ENCODE data around the gene CDC42BPB. TPM values are rescaled to one million over a fixed set of nuclear protein-coding genes. Genes with fewer than 3 reads are reported as not detected.

CDC42BPB gene
- total RNA-seq, 2 experiments from 2014 or later: 6.6 to 7.6 TPM

DNA sequence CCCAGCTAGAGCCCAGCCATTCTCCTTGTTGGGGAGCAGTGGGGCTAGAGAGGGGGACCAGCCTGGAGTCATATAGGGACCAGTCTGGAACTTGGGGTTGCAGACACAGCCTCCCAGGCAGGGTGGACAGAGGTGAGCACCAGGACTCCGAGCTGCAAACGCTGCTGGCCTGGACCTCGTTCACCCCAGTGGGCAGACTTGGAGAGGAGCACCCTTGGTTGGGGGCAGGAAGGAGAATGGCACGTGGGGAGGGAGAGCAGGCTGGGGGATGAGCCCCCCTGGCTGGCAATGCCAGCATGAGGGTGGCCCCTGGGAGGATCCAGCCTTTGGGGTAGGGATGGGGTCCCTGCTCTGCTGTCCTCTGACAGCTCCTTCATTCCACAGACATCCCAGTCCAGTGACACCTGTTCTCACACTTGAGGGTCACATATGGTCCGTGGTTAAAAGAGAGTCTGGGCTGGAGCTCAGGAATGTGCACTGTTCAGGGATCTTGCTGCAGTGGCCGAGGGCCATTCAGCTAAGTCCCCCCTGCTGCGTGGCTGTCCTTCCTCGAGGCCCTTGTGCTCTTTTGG, 29.5 kb upstream of the CDC42BPB start:
- H3K27ac ChIP-seq (ENCODE audit: low read depth in 1 of 2, low read length in 2 of 2): no peak overlapping the region
- peaks cover 12 to 26% of the 10 kb centered on the region in 2 experiments for H3K27me3 ChIP-seq (ENCODE audit: control insufficient read depth in 1 of 2, insufficient read depth in 2 of 2, low read length in 2 of 2)
- intact Hi-C loops (cut with DNase I, micrococcal nuclease): loop anchor here in 1 of 2 experiments (5.0 kb wide), 1 partner anchor 485 kb away; no protein-coding TSS in a partner anchor
- Mint-ChIP-seq H3K27me3 (peaks cover 23% of the 10 kb centered on the region), H3K4me1 (ENCODE audit: low read depth) (no peaks in the 10 kb centered on the region), H3K36me3 (ENCODE audit: low read depth) (no peaks in the 10 kb centered on the region), H3K9me3 (no peaks in the 10 kb centered on the region), H3K27ac (no peak overlapping the region), H3K4me3 (no peak overlapping the region)
- ATAC-seq (ENCODE audit: poor library complexity) (no peak), DNase-seq (no peak)
- no peak overlapping the region for H3K4me3 ChIP-seq (ENCODE audit: low read length)
- H3K9me3 ChIP-seq (ENCODE audit: control insufficient read depth in 1 of 2, insufficient read depth in 1 of 2, low read length in 2 of 2): peaks cover 0 to 19% of the 10 kb centered on the region in 2 experiments
- TF ChIP-seq, protein P1, sequence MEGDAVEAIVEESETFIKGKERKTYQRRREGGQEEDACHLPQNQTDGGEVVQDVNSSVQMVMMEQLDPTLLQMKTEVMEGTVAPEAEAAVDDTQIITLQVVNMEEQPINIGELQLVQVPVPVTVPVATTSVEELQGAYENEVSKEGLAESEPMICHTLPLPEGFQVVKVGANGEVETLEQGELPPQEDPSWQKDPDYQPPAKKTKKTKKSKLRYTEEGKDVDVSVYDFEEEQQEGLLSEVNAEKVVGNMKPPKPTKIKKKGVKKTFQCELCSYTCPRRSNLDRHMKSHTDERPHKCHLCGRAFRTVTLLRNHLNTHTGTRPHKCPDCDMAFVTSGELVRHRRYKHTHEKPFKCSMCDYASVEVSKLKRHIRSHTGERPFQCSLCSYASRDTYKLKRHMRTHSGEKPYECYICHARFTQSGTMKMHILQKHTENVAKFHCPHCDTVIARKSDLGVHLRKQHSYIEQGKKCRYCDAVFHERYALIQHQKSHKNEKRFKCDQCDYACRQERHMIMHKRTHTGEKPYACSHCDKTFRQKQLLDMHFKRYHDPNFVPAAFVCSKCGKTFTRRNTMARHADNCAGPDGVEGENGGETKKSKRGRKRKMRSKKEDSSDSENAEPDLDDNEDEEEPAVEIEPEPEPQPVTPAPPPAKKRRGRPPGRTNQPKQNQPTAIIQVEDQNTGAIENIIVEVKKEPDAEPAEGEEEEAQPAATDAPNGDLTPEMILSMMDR (IDR thresholded peaks at IDR 0.05): no peak
- H3K4me1 ChIP-seq (ENCODE audit: insufficient read depth, low read length): peaks cover 13% of the 10 kb centered on the region
- no peaks in the 10 kb centered on the region for H3K36me3 ChIP-seq (ENCODE audit: insufficient read depth, low read length)
- CTCF ChIA-PET: interaction anchor here (1.4 kb wide), 1 partner anchor 18 kb away, joined by 3 read pairs; no protein-coding TSS in a partner anchor
- POLR2A ChIA-PET: interaction anchor here (1.0 kb wide), 1 partner anchor 18 kb away, joined by 3 read pairs; no protein-coding TSS in a partner anchor

DNA sequence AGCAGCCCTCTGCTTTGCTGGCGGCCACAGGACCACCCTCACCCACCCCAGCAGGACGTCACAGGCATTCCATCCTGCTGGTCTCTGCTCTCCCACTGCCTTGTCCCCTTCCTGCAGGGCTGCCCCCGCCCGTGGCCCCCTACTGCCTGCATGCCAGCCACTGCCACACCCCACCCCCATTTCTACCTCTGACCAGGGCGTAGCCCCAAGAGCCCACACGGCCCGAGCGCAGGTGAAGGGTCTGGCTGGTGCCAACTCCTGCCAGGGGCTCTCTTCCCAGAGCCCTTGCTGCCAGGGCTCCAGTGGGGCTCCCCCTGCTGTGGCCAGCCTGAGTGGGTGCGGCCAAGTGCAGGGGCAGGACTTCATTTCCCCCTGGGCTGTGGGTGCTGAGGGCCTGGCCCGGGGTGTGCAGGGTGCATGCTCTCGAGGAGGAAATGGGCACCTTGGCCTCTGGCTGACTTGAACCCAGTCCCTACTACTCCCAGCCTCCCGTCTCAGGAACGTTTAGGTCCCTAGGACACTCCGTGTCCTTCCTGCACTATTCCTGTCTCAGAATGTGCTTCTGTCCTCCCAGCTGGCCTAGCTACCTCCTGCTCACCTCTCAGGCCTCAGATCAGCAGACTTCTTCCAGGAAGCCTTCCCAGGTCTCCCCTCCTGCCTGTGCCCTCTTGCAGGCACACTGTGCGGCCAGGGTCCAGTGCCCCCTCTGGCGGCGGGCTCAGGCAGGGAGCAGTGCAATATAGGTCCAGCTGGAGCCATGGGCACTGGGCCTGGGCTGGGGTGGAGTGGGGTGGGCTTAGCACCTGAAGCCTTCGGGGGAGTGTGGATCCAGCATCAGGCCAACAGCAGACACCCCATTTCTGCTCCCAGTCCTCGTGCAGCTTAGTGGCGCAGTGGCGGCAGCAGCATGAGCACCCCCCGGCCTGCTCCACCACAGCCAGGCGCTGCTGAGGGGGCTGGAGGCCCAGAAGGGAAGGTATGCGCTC, 28.1 kb upstream of the CDC42BPB start:
- POLR2A ChIA-PET: no interaction called here
- TF ChIP-seq, protein P1 (IDR thresholded peaks at IDR 0.05): no peak
- Histone ChIP-seq H3K27ac (ENCODE audit: low read depth in 1 of 2, low read length in 2 of 2) (no peak overlapping the region), H3K27me3 (ENCODE audit: control insufficient read depth in 1 of 2, insufficient read depth in 2 of 2, low read length in 2 of 2) (peaks cover 12 to 26% of the 10 kb centered on the region in 2 experiments), H3K36me3 (ENCODE audit: insufficient read depth, low read length) (no peaks in the 10 kb centered on the region), H3K9me3 (ENCODE audit: control insufficient read depth in 1 of 2, insufficient read depth in 1 of 2, low read length in 2 of 2) (peaks cover 0 to 19% of the 10 kb centered on the region in 2 experiments), H3K4me3 (ENCODE audit: low read length) (no peak overlapping the region), H3K4me1 (ENCODE audit: insufficient read depth, low read length) (no peaks in the 10 kb centered on the region)
- H3K4me1 Mint-ChIP-seq (ENCODE audit: low read depth): no peaks in the 10 kb centered on the region
- no peaks in the 10 kb centered on the region for H3K9me3 Mint-ChIP-seq
- CTCF ChIA-PET: no interaction called here
- H3K36me3 Mint-ChIP-seq (ENCODE audit: low read depth): no peaks in the 10 kb centered on the region
- intact Hi-C loops (cut with DNase I, micrococcal nuclease): loop anchor here in 1 of 2 experiments (5.0 kb wide), 1 partner anchor 483 kb away; no protein-coding TSS in a partner anchor
- no peak overlapping the region for H3K27ac Mint-ChIP-seq
- ATAC-seq (ENCODE audit: poor library complexity) (no peak), DNase-seq (no peak)
- peaks cover 23% of the 10 kb centered on the region for H3K27me3 Mint-ChIP-seq
- H3K4me3 Mint-ChIP-seq: no peak overlapping the region

DNA sequence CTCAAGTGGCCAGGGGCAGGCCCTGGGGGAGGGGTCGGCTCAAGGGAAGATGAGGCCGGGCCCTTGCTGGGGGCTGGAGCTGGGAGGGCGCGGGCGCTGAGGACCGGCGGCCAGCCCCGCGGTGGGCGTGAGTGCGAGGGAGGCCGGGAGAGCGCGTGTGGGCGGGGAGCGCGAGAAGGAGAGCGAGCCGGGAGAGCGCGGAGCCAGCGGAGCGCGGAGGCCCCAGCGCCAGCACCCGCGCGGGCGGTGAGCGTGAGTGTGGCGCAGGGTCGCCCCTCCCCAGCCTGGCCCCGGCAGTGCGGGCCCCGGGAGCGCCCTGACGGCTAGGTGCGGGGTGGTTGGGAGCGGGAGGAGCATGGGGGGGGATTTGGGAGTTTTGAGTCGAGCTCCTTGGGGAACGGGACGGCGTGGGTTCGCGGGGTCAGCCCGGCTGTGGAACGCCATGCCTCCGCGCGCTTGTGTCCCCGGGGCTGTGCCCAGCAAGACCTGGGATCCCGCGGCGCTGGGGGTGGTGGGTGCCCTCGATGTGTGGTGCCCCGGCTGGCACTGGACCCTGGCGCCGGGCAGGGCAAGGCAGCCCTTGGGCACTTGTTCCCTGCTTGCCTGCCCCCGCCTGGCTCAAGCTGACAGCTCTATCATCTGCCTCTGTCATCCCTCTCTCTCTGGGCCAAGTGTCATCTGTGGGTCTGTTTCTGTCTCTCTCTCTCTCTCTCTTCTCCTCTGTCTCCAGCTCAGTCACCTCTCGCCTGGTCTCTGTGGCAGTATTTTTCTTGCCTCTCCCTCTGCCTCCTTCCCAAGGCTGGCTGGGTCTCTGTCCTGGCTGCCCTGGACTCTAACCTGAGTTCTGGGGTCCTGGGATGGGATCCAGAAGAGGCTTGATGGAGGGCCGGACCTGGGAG, 26.9 kb upstream of the CDC42BPB start, which contains the start of gene LBHD2:
Gene LBHD2 (plus strand): TSS at position 190 of the 899 bp plus-strand sequence. CDS start 1,803 bp downstream, outside the sequence.
- CTCF ChIA-PET: interaction anchor here (0.7 kb wide), 1 partner anchor 40 kb away, joined by 3 read pairs; no protein-coding TSS in a partner anchor
- Histone ChIP-seq H3K27me3 (ENCODE audit: control insufficient read depth in 1 of 2, insufficient read depth in 2 of 2, low read length in 2 of 2) (peaks cover 12 to 26% of the 10 kb centered on the region in 2 experiments), H3K4me3 (ENCODE audit: low read length) (no peak within 1 kb of the TSS), H3K4me1 (ENCODE audit: insufficient read depth, low read length) (no peaks in the 10 kb centered on the region), H3K36me3 (ENCODE audit: insufficient read depth, low read length) (no peaks in the 10 kb centered on the region), H3K27ac (ENCODE audit: low read depth in 1 of 2, low read length in 2 of 2) (no peak within 1 kb of the TSS), H3K9me3 (ENCODE audit: control insufficient read depth in 1 of 2, insufficient read depth in 1 of 2, low read length in 2 of 2) (peaks cover 0 to 19% of the 10 kb centered on the region in 2 experiments)
- ATAC-seq (ENCODE audit: poor library complexity) (no peak), DNase-seq (no peak)
- H3K36me3 Mint-ChIP-seq (ENCODE audit: low read depth): no peaks in the 10 kb centered on the region
- H3K27ac Mint-ChIP-seq: no peak within 1 kb of the TSS
- intact Hi-C loops (cut with DNase I, micrococcal nuclease): no loop called here
- H3K27me3 Mint-ChIP-seq: peaks cover 23% of the 10 kb centered on the region
- POLR2A ChIA-PET: no interaction called here
- no peaks in the 10 kb centered on the region for H3K9me3 Mint-ChIP-seq
- H3K4me3 Mint-ChIP-seq: no peak within 1 kb of the TSS
- TF ChIP-seq, protein P1 (IDR thresholded peaks at IDR 0.05): no peak
- H3K4me1 Mint-ChIP-seq (ENCODE audit: low read depth): no peaks in the 10 kb centered on the region
